T-cell (primary cell): ENCODE measurements around the gene SPRR3. TPM values are rescaled to one million over a fixed set of nuclear protein-coding genes. Genes with fewer than 3 reads are reported as not detected.

Experiments
- ATAC-seq, 4 experiments: fragments of 200-7000 bp in 3 of 4; fragments of 150-1000 bp in 1 of 4; cut with Tn5 transposase; replicated peaks in 1 of 4; 1 replicate in 3 of 4; 2 replicates in 1 of 4; pipeline ENCODE4 v1.10.0; 2021; ENCODE audit warnings: moderate library complexity in 3 of 4, mild to moderate bottlenecking in 2 of 4, moderate number of reproducible peaks in 1 of 4
- CTCF ChIA-PET, 2 donors: fragments of 300-600 bp; sonication (Branson Sonifier 250); formaldehyde crosslinking; loops; one replicate each; lab custom pipeline; 2022; ENCODE audit warnings: antibody characterized with exemption in 2 of 2; lab: Charles Lee
- POLR2A ChIA-PET, 2 donors: fragments of 300-600 bp; sonication (Branson Sonifier 250); formaldehyde crosslinking; loops; one replicate each; lab custom pipeline; 2022; ENCODE audit warnings: antibody characterized with exemption in 2 of 2; lab: Charles Lee
- DNase-seq, 35 experiments: peaks; one replicate each; pipeline versions ENCODE4 v3.0.0 to v3.0.0-alpha.2; 2013 to 2023
- H3K27ac ChIP-seq: one replicate; pipeline ENCODE4 v1.5.1; 2013; ENCODE audit warnings: low read length
- H3K27me3 ChIP-seq, 2 experiments: replicated peaks in 1 of 2; 1 replicate in 1 of 2; 2 replicates in 1 of 2; pipeline versions ENCODE4 v1.6.1 to v1.7.0; 2013; ENCODE audit warnings: low read length in 1 of 2, mixed read lengths in 1 of 2; ENCODE audit not compliant: control insufficient read depth in 2 of 2, insufficient read depth in 2 of 2; ENCODE audit errors: extremely low read depth in 1 of 2
- H3K36me3 ChIP-seq, 2 donors: 1 replicate in 1 of 2; 2 replicates in 1 of 2; pipeline versions ENCODE4 v1.6.1 to v1.7.0; 2013; ENCODE audit warnings: low read length in 1 of 2; ENCODE audit not compliant: control insufficient read depth in 2 of 2, insufficient read depth in 1 of 2; ENCODE audit errors: extremely low read depth in 1 of 2
- H3K4me1 ChIP-seq, 2 experiments: 1 replicate in 1 of 2; 2 replicates in 1 of 2; pipeline versions ENCODE4 v1.6.1 to v1.7.0; 2013; ENCODE audit warnings: low read length in 2 of 2, mixed read lengths in 1 of 2; ENCODE audit not compliant: insufficient read depth in 2 of 2, control insufficient read depth in 1 of 2; ENCODE audit errors: extremely low read depth in 1 of 2
- H3K4me3 ChIP-seq, 2 donors: 1 replicate in 1 of 2; 2 replicates in 1 of 2; pipeline versions ENCODE4 v1.5.1 to v1.7.0; 2013; ENCODE audit warnings: mild to moderate bottlenecking in 2 of 2, low read length in 1 of 2, moderate library complexity in 1 of 2; ENCODE audit not compliant: control insufficient read depth in 1 of 2; ENCODE audit errors: extremely low read depth in 1 of 2
- H3K9me3 ChIP-seq: 2 replicates; pipeline ENCODE4 v1.7.0; 2013
- H3K27ac Mint-ChIP-seq, 2 donors: one replicate each; pipeline ENCODE4 v1.8.0; 2020 to 2021; ENCODE audit warnings: mild to moderate bottlenecking in 2 of 2, mixed read lengths in 2 of 2
- H3K27me3 Mint-ChIP-seq, 2 donors: one replicate each; pipeline ENCODE4 v1.8.0; 2021 to 2022; ENCODE audit warnings: mixed read lengths in 2 of 2
- H3K36me3 Mint-ChIP-seq: one replicate; pipeline ENCODE4 v1.8.0; 2021; ENCODE audit warnings: mixed read lengths
- H3K4me1 Mint-ChIP-seq, 3 donors: one replicate each; pipeline ENCODE4 v1.8.0; 2020 to 2022; ENCODE audit warnings: mixed read lengths in 3 of 3, mild to moderate bottlenecking in 1 of 3
- H3K4me3 Mint-ChIP-seq, 3 donors: one replicate each; pipeline ENCODE4 v1.8.0; 2020 to 2022; ENCODE audit warnings: mild to moderate bottlenecking in 3 of 3, mixed read lengths in 3 of 3, moderate library complexity in 3 of 3
- H3K9me3 Mint-ChIP-seq, 3 donors: one replicate each; pipeline ENCODE4 v1.8.0; 2020 to 2022; ENCODE audit warnings: mixed read lengths in 3 of 3
- WGBS: methylation state at CpG from one replicate; pipeline ENCODE4 v1.1.5; 2013; ENCODE audit warnings: missing lambda C conversion rate; ENCODE audit not compliant: insufficient coverage; 5-methylcytosine and 5-hydroxymethylcytosine counted together
- total RNA-seq, 35 experiments: library from RNA in 6 of 35; stranded (reverse) in 6 of 35; fragments of 120-200 nt in 1 of 35; gene quantifications; one replicate each; pipeline versions ENCODE4 v1.2.1 to v1.2.4 and lab custom pipeline; 2013 to 2026

Gene SPRR3
- total RNA-seq, 5 donors from 2014 or later (not counting 1 experiment from before 2014, with no cell fraction given), result not detected

DNA sequence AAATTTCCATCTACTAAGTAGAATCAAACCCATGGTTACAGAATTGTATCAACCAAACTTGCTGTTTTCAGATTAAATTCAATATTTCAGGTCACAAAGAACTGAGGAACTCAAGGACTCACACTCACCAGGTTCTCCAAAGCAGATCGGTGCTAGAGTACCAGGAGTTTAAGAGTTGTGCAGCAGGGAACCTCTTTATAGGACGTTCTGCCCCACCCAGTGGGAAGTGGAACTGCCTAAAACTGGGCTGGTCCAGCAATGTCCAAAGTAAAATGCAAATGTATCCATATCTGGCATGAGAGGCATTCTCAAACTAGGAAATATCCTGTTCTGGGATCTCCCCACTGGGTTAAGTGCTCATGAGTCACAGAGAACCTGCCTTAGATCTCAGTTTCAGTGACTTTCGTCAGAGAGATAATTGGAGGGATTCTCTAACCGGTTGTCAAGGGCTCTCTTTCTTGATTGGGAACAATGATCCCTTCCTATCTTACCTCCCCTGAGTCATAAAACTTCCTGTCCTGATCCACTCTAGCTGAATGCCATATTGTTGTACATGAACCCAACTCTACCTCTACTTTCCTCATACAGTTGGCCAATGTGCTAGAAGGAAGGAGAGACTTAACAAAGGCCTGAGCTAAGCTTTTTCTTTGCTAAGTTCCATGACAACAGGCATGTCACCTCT is 39.5 kb downstream of the SPRR3 start, which contains the start of gene SPRR2D:
TSS of gene SPRR2D (minus strand) at position 171 of the 682 bp plus-strand sequence. CDS start 774 bp downstream, outside the sequence.
- DNase-seq, result no peak
- H3K4me1 Mint-ChIP-seq, result no peaks in the 10 kb centered on the region
- WGBS, result no CpG with 5 or more reads among the region's 4 CpGs
- no peaks in the 10 kb centered on the region for H3K9me3 ChIP-seq
- H3K27me3 Mint-ChIP-seq, result peaks cover 52 to 61% of the 10 kb centered on the region in 2 donors
- no peaks in the 10 kb centered on the region for H3K9me3 Mint-ChIP-seq
- H3K27me3 ChIP-seq, result peaks cover 0 to 2% of the 10 kb centered on the region in 2 experiments
- POLR2A ChIA-PET, result no interaction called here
- H3K4me1 ChIP-seq, result no peaks in the 10 kb centered on the region
- no peak within 1 kb of the TSS for H3K27ac Mint-ChIP-seq
- no peak for ATAC-seq
- no peak within 1 kb of the TSS for H3K27ac ChIP-seq
- no peak within 1 kb of the TSS for H3K4me3 ChIP-seq
- H3K4me3 Mint-ChIP-seq, result no peak within 1 kb of the TSS
- H3K36me3 ChIP-seq, result no peaks in the 10 kb centered on the region
- CTCF ChIA-PET, result no interaction called here
- no peaks in the 10 kb centered on the region for H3K36me3 Mint-ChIP-seq

GRCh38 chr1:153049211-153049610 is 47.7 kb downstream of the SPRR3 start:
- no peaks in the 10 kb centered on the region for H3K36me3 ChIP-seq
- no peaks in the 10 kb centered on the region for H3K36me3 Mint-ChIP-seq
- ChIA-PET POLR2A (no interaction called here), CTCF (no interaction called here)
- no peaks in the 10 kb centered on the region for H3K9me3 ChIP-seq
- no peaks in the 10 kb centered on the region for H3K4me1 ChIP-seq
- H3K4me3 Mint-ChIP-seq, result no peak overlapping the region
- no peaks in the 10 kb centered on the region for H3K4me1 Mint-ChIP-seq
- no peak for DNase-seq
- no peak overlapping the region for H3K4me3 ChIP-seq
- WGBS, result 89% methylated on average over 1 of the region's 2 CpGs
- no peak overlapping the region for H3K27ac ChIP-seq
- H3K27me3 ChIP-seq, result peaks cover 0 to 14% of the 10 kb centered on the region in 2 experiments
- no peak for ATAC-seq
- H3K9me3 Mint-ChIP-seq, result peaks cover 0 to 8% (median 5%) of the 10 kb centered on the region in 3 donors
- no peak overlapping the region for H3K27ac Mint-ChIP-seq
- H3K27me3 Mint-ChIP-seq, result peaks cover 27 to 45% of the 10 kb centered on the region in 2 donors

Other genes starting within 250 kb of the SPRR3 start
- gene KPRP, start 243.7 kb upstream of the SPRR3 start, total RNA-seq, result not detected
- not detected for gene LCE1F, start 226.6 kb upstream of the SPRR3 start, total RNA-seq
- gene LCE1E, start 215.5 kb upstream of the SPRR3 start, total RNA-seq, result not detected
- gene LCE1D, start 205.0 kb upstream of the SPRR3 start, total RNA-seq, result not detected
- not detected for gene LCE1C, start 195.1 kb upstream of the SPRR3 start, total RNA-seq
- not detected for gene LCE1B, start 189.8 kb upstream of the SPRR3 start, total RNA-seq
- gene LCE1A, start 174.3 kb upstream of the SPRR3 start, total RNA-seq, result not detected
- gene LCE6A, start 158.9 kb upstream of the SPRR3 start, total RNA-seq, result not detected
- gene LCE7A, start 141.8 kb upstream of the SPRR3 start, total RNA-seq, result not detected
- not detected for gene SMCP, start 123.4 kb upstream of the SPRR3 start, total RNA-seq
- gene IVL, start 93.2 kb upstream of the SPRR3 start, total RNA-seq, result not detected
- gene SPRR5, start 54.5 kb upstream of the SPRR3 start, total RNA-seq, result not detected
- not detected for gene SPRR4, start 31.1 kb upstream of the SPRR3 start, total RNA-seq
- not detected for gene SPRR1A, start 17.7 kb upstream of the SPRR3 start, total RNA-seq
- gene SPRR1B, start 29.5 kb downstream of the SPRR3 start, total RNA-seq, result not detected
- gene SPRR2D, start 39.4 kb downstream of the SPRR3 start, total RNA-seq, result not detected
- not detected for gene SPRR2A, start 55.8 kb downstream of the SPRR3 start, total RNA-seq
- not detected for gene SPRR2B, start 69.9 kb downstream of the SPRR3 start, total RNA-seq
- not detected for gene SPRR2E, start 92.8 kb downstream of the SPRR3 start, total RNA-seq
- gene SPRR2F, start 111.8 kb downstream of the SPRR3 start, total RNA-seq, result not detected
- not detected for gene SPRR2G, start 149.1 kb downstream of the SPRR3 start, total RNA-seq
- not detected for gene LELP1, start 201.7 kb downstream of the SPRR3 start, total RNA-seq
- not detected for gene PRR9, start 215.8 kb downstream of the SPRR3 start, total RNA-seq